ENCODE data around the gene FHDC1. TPM values are rescaled to one million over a fixed set of nuclear protein-coding genes. Genes with fewer than 3 reads are reported as not detected.

Gene FHDC1
- total RNA-seq, 1 experiment from 2014 or later: 18.1 TPM

- TF ChIP-seq ARID4B (CRISPR knock-in tag; IDR thresholded peaks at IDR 0.05; ENCODE audit: borderline replicate concordance): peak; percentile 47; the same call in 1 of the 2 replicates
- TF ChIP-seq MLX (CRISPR knock-in tag; IDR thresholded peaks at IDR 0.05): no peak
- TF ChIP-seq, protein P1, sequence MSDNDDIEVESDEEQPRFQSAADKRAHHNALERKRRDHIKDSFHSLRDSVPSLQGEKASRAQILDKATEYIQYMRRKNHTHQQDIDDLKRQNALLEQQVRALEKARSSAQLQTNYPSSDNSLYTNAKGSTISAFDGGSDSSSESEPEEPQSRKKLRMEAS (CRISPR knock-in tag; IDR thresholded peaks at IDR 0.05): peak; percentile 94
- TF ChIP-seq ERG (CRISPR knock-in tag; IDR thresholded peaks at IDR 0.05): no peak
- 0 out of 2 replicates have a peak, but pooled peaks have one; percentile 62 for TF ChIP-seq USF1 (CRISPR knock-in tag; IDR thresholded peaks at IDR 0.05)
- TF ChIP-seq IRF1 (CRISPR knock-in tag; IDR thresholded peaks at IDR 0.05): no peak
- TF ChIP-seq, protein P2, sequence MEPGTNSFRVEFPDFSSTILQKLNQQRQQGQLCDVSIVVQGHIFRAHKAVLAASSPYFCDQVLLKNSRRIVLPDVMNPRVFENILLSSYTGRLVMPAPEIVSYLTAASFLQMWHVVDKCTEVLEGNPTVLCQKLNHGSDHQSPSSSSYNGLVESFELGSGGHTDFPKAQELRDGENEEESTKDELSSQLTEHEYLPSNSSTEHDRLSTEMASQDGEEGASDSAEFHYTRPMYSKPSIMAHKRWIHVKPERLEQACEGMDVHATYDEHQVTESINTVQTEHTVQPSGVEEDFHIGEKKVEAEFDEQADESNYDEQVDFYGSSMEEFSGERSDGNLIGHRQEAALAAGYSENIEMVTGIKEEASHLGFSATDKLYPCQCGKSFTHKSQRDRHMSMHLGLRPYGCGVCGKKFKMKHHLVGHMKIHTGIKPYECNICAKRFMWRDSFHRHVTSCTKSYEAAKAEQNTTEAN (CRISPR knock-in tag; IDR thresholded peaks at IDR 0.05): peak; percentile 96
- TF ChIP-seq, protein P3, sequence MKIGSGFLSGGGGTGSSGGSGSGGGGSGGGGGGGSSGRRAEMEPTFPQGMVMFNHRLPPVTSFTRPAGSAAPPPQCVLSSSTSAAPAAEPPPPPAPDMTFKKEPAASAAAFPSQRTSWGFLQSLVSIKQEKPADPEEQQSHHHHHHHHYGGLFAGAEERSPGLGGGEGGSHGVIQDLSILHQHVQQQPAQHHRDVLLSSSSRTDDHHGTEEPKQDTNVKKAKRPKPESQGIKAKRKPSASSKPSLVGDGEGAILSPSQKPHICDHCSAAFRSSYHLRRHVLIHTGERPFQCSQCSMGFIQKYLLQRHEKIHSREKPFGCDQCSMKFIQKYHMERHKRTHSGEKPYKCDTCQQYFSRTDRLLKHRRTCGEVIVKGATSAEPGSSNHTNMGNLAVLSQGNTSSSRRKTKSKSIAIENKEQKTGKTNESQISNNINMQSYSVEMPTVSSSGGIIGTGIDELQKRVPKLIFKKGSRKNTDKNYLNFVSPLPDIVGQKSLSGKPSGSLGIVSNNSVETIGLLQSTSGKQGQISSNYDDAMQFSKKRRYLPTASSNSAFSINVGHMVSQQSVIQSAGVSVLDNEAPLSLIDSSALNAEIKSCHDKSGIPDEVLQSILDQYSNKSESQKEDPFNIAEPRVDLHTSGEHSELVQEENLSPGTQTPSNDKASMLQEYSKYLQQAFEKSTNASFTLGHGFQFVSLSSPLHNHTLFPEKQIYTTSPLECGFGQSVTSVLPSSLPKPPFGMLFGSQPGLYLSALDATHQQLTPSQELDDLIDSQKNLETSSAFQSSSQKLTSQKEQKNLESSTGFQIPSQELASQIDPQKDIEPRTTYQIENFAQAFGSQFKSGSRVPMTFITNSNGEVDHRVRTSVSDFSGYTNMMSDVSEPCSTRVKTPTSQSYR (CRISPR knock-in tag; IDR thresholded peaks at IDR 0.05): 0 out of 2 replicates have a peak, but pooled peaks have one; percentile 60
- no peak for TF ChIP-seq JUN (CRISPR knock-in tag; IDR thresholded peaks at IDR 0.05)
Measured at GRCh38 chr4:152935631-152936445, at the start of gene FHDC1 (continued).

- Mint-ChIP-seq H3K9me3 (no peaks in the 10 kb centered on the region), H3K4me3 (no peak overlapping the region), H3K4me1 (peaks cover 25% of the 10 kb centered on the region), H3K36me3 (peaks cover 19% of the 10 kb centered on the region), H3K27ac (no peak overlapping the region), H3K27me3 (ENCODE audit: low read depth) (no peaks in the 10 kb centered on the region)
- ChIA-PET POLR2A (no interaction called here), CTCF (no interaction called here)
- ATAC-seq (no peak), DNase-seq (ENCODE audit: low spot score) (no peak)
- no peak for TF ChIP-seq NR1H2 (CRISPR knock-in tag; IDR thresholded peaks at IDR 0.05)
- no peak for TF ChIP-seq ZNF121 (CRISPR knock-in tag; IDR thresholded peaks at IDR 0.05)
- no peak for TF ChIP-seq ZNF671 (CRISPR knock-in tag; IDR thresholded peaks at IDR 0.05)
- no peak for TF ChIP-seq ZBTB21 (CRISPR knock-in tag; IDR thresholded peaks at IDR 0.05; ENCODE audit: borderline replicate concordance)
- TF ChIP-seq, protein P4, sequence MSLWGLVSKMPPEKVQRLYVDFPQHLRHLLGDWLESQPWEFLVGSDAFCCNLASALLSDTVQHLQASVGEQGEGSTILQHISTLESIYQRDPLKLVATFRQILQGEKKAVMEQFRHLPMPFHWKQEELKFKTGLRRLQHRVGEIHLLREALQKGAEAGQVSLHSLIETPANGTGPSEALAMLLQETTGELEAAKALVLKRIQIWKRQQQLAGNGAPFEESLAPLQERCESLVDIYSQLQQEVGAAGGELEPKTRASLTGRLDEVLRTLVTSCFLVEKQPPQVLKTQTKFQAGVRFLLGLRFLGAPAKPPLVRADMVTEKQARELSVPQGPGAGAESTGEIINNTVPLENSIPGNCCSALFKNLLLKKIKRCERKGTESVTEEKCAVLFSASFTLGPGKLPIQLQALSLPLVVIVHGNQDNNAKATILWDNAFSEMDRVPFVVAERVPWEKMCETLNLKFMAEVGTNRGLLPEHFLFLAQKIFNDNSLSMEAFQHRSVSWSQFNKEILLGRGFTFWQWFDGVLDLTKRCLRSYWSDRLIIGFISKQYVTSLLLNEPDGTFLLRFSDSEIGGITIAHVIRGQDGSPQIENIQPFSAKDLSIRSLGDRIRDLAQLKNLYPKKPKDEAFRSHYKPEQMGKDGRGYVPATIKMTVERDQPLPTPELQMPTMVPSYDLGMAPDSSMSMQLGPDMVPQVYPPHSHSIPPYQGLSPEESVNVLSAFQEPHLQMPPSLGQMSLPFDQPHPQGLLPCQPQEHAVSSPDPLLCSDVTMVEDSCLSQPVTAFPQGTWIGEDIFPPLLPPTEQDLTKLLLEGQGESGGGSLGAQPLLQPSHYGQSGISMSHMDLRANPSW (CRISPR knock-in tag; conservative IDR thresholded peaks at IDR 0.05; ENCODE audit: low read depth): no peak
- TF ChIP-seq, protein P5, sequence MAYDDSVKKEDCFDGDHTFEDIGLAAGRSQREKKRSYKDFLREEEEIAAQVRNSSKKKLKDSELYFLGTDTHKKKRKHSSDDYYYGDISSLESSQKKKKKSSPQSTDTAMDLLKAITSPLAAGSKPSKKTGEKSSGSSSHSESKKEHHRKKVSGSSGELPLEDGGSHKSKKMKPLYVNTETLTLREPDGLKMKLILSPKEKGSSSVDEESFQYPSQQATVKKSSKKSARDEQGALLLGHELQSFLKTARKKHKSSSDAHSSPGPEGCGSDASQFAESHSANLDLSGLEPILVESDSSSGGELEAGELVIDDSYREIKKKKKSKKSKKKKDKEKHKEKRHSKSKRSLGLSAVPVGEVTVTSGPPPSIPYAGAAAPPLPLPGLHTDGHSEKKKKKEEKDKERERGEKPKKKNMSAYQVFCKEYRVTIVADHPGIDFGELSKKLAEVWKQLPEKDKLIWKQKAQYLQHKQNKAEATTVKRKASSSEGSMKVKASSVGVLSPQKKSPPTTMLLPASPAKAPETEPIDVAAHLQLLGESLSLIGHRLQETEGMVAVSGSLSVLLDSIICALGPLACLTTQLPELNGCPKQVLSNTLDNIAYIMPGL (CRISPR knock-in tag; IDR thresholded peaks at IDR 0.05): no peak
- TF ChIP-seq, protein P1 (CRISPR knock-in tag; IDR thresholded peaks at IDR 0.05): no peak
- TF ChIP-seq ZNF396 (CRISPR knock-in tag; IDR thresholded peaks at IDR 0.05; ENCODE audit: borderline replicate concordance): no peak
Measured at GRCh38 chr4:152887981-152888380, 48.1 kb upstream of the FHDC1 start.

Data from WTC11 (cell line).